GM12801 (cell line): ENCODE results near the gene ZNF226.

ENCODE experiments used
- TF ChIP-seq, protein P1 (sequence below): IDR thresholded peaks from one replicate; pipeline ENCODE4 v1.5.1; 2011; ENCODE audit warnings: control low read depth; ENCODE audit not compliant: insufficient read length; ENCODE audit errors: extremely low read depth

Gene ZNF226

DNA sequence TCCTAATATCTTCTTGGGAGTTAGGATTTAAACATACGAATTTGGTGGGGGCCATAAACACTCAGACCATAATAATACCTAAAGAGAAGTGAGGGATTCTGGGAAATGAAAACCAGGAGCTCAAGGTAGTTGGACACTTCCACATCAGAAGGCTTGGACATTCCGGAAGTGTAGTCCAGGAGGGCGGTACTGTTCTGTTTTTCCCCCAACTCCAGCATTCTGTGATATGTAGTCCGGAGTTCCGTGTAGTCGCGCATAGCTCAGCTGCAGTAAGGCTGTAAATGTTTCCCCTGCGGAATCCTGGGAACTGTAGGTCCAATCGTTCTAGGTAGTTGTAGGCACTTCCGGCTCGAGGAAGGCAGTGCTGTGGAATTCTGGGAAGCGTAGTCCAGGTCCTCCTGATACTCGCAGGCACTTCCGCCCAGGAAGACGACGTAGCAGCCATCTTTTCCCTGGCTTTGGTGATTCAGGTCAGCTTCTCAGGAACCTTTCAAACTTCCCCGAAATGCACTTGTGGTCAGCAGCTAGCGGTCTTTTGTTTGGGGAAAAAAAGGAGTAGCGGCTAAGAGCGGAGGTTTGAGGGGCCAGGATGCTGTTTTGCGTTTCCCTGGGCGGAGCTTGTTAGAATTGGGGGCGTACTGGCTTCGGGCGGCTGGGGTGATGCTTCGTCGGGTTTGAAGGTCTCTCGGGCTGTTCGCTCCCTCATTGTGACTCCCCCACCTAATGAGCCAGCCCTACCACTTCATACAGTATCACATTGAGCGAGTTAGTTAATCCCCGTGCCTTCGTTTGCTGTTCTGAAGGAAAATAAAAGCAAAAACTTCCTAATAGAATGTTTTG, at the start of gene ZNF226:
Gene ZNF226 (plus strand): TSS at position 428 of the 840 bp plus-strand sequence. CDS start 4,981 bp downstream, outside the sequence.
- TF ChIP-seq, protein P1, sequence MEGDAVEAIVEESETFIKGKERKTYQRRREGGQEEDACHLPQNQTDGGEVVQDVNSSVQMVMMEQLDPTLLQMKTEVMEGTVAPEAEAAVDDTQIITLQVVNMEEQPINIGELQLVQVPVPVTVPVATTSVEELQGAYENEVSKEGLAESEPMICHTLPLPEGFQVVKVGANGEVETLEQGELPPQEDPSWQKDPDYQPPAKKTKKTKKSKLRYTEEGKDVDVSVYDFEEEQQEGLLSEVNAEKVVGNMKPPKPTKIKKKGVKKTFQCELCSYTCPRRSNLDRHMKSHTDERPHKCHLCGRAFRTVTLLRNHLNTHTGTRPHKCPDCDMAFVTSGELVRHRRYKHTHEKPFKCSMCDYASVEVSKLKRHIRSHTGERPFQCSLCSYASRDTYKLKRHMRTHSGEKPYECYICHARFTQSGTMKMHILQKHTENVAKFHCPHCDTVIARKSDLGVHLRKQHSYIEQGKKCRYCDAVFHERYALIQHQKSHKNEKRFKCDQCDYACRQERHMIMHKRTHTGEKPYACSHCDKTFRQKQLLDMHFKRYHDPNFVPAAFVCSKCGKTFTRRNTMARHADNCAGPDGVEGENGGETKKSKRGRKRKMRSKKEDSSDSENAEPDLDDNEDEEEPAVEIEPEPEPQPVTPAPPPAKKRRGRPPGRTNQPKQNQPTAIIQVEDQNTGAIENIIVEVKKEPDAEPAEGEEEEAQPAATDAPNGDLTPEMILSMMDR = no peak

DNA sequence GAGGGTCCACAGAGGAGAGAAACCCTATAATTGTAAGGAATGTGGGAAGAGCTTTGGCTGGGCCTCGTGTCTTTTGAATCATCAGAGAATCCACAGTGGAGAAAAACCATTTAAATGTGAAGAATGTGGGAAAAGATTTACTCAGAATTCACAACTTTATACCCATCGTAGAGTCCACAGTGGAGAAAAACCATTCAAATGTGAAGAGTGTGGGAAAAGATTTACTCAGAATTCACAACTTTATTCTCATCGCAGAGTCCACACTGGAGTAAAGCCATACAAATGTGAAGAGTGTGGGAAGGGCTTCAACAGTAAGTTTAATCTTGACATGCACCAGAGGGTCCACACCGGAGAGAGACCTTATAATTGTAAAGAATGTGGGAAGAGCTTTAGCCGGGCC, 32.9 kb upstream of the ZNF226 start:
- TF ChIP-seq, protein P1 = no peak

DNA sequence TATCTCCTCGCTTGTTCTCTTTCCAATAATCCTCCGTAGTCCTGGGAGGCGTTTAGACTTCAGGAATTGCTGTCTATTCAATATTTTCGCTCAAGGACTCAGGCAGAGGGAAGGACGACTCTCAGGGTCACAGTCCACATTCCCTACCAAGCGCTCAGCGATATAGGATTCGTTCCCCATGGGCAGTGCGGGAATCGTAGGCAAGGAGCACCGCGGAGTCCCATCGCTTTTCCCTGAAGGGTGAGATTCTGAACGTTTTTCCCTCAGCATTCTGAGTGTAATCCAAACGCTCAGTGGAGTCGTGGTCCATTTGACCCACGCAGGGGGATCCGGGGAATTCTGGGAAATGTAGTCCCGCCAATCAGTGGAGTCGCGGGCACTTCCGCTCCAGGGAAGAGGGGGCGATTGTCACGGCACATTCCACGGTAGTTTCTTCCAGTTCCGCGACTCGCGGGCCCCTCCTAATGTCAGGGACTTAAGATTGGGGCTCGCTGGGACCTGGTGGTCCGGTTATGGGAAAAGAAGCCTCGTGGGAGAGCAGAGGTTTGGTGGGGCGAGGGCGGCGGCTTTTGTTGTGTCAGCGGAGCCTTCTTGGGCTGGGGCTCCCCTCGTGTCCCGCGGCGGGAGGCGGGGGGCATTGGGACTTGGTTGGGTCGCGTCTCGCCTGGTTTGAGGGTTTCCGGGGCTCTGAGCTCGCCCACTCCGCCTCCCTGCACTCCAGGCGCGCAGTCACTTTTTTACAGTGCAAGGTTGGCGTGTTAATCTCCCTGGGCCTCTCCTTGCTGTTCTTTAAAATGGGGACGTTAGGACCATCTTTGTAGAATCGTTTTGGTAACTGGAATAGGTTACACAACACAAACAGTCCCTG, 23.5 kb upstream of the ZNF226 start, which contains the start of gene ZNF234:
Gene ZNF234 (plus strand): TSS at position 364 of the 868 bp plus-strand sequence. CDS start 3,079 bp downstream, outside the sequence.
- TF ChIP-seq, protein P1 = no peak

DNA sequence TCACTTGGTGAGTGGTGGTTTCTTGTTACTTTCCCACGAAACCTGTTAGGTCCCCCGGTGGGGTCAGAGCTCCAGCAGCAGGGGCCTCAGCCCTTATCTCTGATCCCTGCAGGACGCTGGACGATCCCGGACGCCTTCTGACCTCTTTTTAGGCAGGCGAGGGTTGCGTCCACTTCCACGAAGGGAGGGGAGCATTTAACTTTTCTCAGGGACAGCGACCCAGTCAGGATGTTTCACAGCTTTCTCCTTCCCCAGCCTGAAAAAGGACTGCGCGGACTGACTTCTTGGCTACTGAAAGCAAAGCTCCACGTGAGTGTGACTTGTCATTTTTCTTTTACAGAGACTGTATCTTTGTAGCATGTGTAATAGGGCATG, 22.9 kb upstream of the ZNF226 start:
- TF ChIP-seq, protein P1 = no peak

DNA sequence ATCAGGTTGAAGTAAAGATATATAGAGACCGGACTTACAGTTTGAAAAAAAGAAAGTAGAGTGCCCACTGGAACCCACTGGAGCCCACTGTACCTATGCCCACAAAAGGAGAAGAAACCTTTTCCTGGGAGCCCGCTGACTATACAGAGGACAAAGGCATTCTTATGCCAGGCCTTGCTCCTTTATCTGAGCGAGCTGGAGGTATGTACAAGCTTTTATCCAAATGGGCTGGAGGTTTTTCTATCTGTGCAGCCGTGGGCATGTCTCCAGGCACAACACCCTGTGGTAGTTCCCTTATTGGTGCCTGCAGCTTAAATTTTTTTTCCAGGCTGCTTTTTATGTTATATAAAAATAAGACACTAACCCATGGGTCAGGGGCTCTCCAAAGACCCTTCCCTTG, 15.1 kb upstream of the ZNF226 start:
- TF ChIP-seq, protein P1 = no peak

DNA sequence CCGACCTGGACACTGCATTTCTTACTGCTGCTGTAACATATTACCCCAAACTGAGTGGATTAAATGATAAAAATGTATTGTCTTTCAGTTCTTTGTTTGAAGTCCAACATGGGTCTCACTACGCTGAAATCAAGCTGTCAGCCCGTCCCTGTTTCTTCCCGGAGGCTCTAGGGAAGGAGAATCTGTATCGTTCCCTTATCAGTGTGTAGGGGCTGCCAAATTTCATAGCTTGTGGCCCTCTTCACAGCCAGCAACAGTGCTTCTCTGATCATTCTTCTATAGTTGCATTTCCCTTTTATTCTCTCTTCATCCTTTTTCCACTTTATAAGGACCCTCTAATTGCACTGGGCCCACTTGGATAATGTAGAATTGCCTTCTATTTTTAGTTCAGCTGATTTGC, 13.4 kb upstream of the ZNF226 start:
- TF ChIP-seq, protein P1 = no peak

DNA sequence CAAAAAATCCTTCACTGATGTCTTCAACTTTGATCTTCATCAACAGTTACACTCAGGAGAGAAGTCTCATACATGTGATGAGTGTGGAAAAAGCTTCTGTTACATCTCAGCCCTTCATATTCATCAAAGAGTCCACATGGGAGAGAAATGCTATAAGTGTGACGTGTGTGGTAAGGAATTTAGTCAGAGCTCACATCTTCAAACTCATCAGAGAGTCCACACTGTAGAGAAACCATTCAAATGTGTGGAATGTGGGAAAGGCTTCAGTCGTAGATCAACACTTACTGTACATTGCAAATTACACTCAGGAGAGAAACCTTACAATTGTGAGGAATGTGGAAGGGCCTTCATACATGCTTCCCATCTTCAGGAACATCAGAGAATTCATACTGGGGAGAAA, 8.4 kb upstream of the ZNF226 start:
- TF ChIP-seq, protein P1 = no peak
